Activated naive CD4-positive, alpha-beta T cell treated with Interleukin-2 at 50 U/mL for 16 hours (primary cell): ENCODE results near the gene NREP.

Experiments used
- DNase-seq: peaks from one replicate; pipeline ENCODE4 v3.0.0-alpha.2; 2020

NREP gene

GRCh38 chr5:111756581-111757354 lies at the start of gene NREP:
Gene NREP, minus strand, starts transcription at chr5:111757194. Its CDS starts 1,422 bp downstream, at chr5:111755772.
- no peak for DNase-seq

- no peak for DNase-seq
Observed at GRCh38 chr5:111806753-111807152, 49.8 kb upstream of the NREP start.

- DNase-seq = no peak
Observed at GRCh38 chr5:111806156-111806555, 49.2 kb upstream of the NREP start.

GRCh38 chr5:111805071-111805470 lies 48.1 kb upstream of the NREP start:
- DNase-seq = no peak

- no peak for DNase-seq
Observed at GRCh38 chr5:111800351-111800750, 43.4 kb upstream of the NREP start.

- no peak for DNase-seq
Observed at GRCh38 chr5:111795142-111795541, 38.1 kb upstream of the NREP start.

GRCh38 chr5:111792471-111793058 lies 35.6 kb upstream of the NREP start:
- no peak for DNase-seq

GRCh38 chr5:111790295-111790694 lies 33.3 kb upstream of the NREP start:
- no peak for DNase-seq

GRCh38 chr5:111787006-111787405 lies 30.0 kb upstream of the NREP start:
- DNase-seq = no peak

- DNase-seq = no peak
Observed at GRCh38 chr5:111784491-111785181, 27.6 kb upstream of the NREP start.

- no peak for DNase-seq
Observed at GRCh38 chr5:111783537-111783936, 26.5 kb upstream of the NREP start.

GRCh38 chr5:111782216-111782615 lies 25.2 kb upstream of the NREP start:
- no peak for DNase-seq

- DNase-seq = no peak
Observed at GRCh38 chr5:111781200-111781599, 24.2 kb upstream of the NREP start.

GRCh38 chr5:111779922-111780292 lies 22.9 kb upstream of the NREP start:
- DNase-seq = no peak

GRCh38 chr5:111779260-111779921 lies 22.4 kb upstream of the NREP start:
- DNase-seq = no peak

GRCh38 chr5:111776913-111777781 lies 20.2 kb upstream of the NREP start:
- DNase-seq = no peak

- DNase-seq = no peak
Observed at GRCh38 chr5:111775224-111775623, 18.2 kb upstream of the NREP start.

GRCh38 chr5:111774525-111774924 lies 17.5 kb upstream of the NREP start:
- no peak for DNase-seq

GRCh38 chr5:111772456-111773122 lies 15.6 kb upstream of the NREP start:
- no peak for DNase-seq

GRCh38 chr5:111769541-111769940 lies 12.5 kb upstream of the NREP start:
- DNase-seq = no peak

GRCh38 chr5:111765613-111766571 lies 8.9 kb upstream of the NREP start:
- DNase-seq = no peak
